Lower leg skin (tissue), 3 donors: ENCODE results near the gene GPR180.

Experiments used
- POLR2A ChIP-seq, 2 donors: fragments of 450-650 bp; IDR thresholded peaks; one replicate each; pipeline ENCODE4 v1.6.1; 2016 to 2017; ENCODE audit warnings: antibody characterized with exemption in 2 of 2, mild to moderate bottlenecking in 1 of 2, moderate library complexity in 1 of 2
- TF ChIP-seq, protein P1 (sequence below), 3 donors: fragments of 450-650 bp; IDR thresholded peaks; one replicate each; pipeline ENCODE4 v1.5.1; 2016; ENCODE audit warnings: antibody characterized with exemption in 3 of 3, mild to moderate bottlenecking in 3 of 3, moderate library complexity in 2 of 3

DNA sequence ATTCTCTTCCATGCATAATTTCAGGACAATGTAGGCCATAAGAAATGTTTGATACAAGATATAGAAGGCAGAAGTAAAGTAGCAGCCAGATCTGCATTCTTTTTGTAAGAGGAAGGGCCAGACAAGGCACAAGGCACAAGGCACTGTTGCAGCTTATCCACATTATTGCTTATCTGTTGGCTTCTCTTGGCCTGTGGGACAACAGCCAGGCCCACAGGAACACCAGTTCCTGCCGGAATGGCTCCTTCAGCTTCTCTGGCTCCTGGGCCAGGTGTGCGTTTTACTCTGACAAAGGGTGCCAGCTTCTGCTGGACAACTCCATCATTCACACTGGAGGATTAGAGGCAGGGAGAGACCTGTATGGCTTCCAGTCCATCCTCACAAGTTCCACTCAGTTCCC is 29.2 kb downstream of the GPR180 start:
- TF ChIP-seq, protein P1, sequence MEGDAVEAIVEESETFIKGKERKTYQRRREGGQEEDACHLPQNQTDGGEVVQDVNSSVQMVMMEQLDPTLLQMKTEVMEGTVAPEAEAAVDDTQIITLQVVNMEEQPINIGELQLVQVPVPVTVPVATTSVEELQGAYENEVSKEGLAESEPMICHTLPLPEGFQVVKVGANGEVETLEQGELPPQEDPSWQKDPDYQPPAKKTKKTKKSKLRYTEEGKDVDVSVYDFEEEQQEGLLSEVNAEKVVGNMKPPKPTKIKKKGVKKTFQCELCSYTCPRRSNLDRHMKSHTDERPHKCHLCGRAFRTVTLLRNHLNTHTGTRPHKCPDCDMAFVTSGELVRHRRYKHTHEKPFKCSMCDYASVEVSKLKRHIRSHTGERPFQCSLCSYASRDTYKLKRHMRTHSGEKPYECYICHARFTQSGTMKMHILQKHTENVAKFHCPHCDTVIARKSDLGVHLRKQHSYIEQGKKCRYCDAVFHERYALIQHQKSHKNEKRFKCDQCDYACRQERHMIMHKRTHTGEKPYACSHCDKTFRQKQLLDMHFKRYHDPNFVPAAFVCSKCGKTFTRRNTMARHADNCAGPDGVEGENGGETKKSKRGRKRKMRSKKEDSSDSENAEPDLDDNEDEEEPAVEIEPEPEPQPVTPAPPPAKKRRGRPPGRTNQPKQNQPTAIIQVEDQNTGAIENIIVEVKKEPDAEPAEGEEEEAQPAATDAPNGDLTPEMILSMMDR (IDR thresholded peaks at IDR 0.05), result no peak
- no peak for TF ChIP-seq POLR2A (IDR thresholded peaks at IDR 0.05)
